ENCODE data around the gene GPR176.

The GPR176 gene

GRCh38 chr15:39951561-39951960, 31.5 kb upstream of the GPR176 start:
- no peak overlapping the region for H3K4me2 ChIP-seq (ENCODE audit: low read depth, low read length, poor library complexity, severe bottlenecking)
- no peak overlapping the region for H2AFZ ChIP-seq (ENCODE audit: low read length)
- H4K20me1 ChIP-seq (ENCODE audit: insufficient read depth, low read length, poor library complexity, severe bottlenecking) = no peaks in the 10 kb centered on the region
- H3F3A ChIP-seq (ENCODE audit: low read depth) = 0 out of 2 replicates have a peak, but pooled peaks cover 2% of the 10 kb centered on the region
- no peak for TF ChIP-seq EZH2phosphoT487 (IDR thresholded peaks at IDR 0.05; ENCODE audit: borderline replicate concordance)
- no peak for TF ChIP-seq CTCF (conservative IDR thresholded peaks at IDR 0.05; ENCODE audit: low read length)
- H3K9me2 ChIP-seq (replicated peaks; ENCODE audit: low read depth, low read length) = no peaks in the 10 kb centered on the region
- no peak overlapping the region for H3K4me3 ChIP-seq (ENCODE audit: low read length, poor library complexity, severe bottlenecking)
- no peaks in the 10 kb centered on the region for H3K9me3 ChIP-seq (ENCODE audit: insufficient read depth, low read depth, low read length)
- no peak overlapping the region for H3K9ac ChIP-seq (ENCODE audit: low read depth, low read length, poor library complexity, severe bottlenecking)
- H3K79me2 ChIP-seq (ENCODE audit: insufficient read depth, low read length) = no peaks in the 10 kb centered on the region
- H3K4me1 ChIP-seq (ENCODE audit: insufficient read depth, low read length, poor library complexity, severe bottlenecking) = no peaks in the 10 kb centered on the region
- H3K27me3 ChIP-seq (ENCODE audit: insufficient read depth, low read length, poor library complexity, severe bottlenecking) = no peaks in the 10 kb centered on the region
- peaks cover 15% of the 10 kb centered on the region; the same call in 1 of the 2 replicates for H3K36me3 ChIP-seq (ENCODE audit: insufficient read depth, low read length)

GRCh38 chr15:39948817-39949216, 28.8 kb upstream of the GPR176 start:
- H3K27me3 ChIP-seq (ENCODE audit: insufficient read depth, low read length, poor library complexity, severe bottlenecking) = no peaks in the 10 kb centered on the region
- H2AFZ ChIP-seq (ENCODE audit: low read length) = no peak overlapping the region
- H3K4me2 ChIP-seq (ENCODE audit: low read depth, low read length, poor library complexity, severe bottlenecking) = no peak overlapping the region
- no peaks in the 10 kb centered on the region for H3K9me2 ChIP-seq (replicated peaks; ENCODE audit: low read depth, low read length)
- H3F3A ChIP-seq (ENCODE audit: low read depth) = 0 out of 2 replicates have a peak, but pooled peaks cover 2% of the 10 kb centered on the region
- peaks cover 22% of the 10 kb centered on the region; the same call in 1 of the 2 replicates for H3K36me3 ChIP-seq (ENCODE audit: insufficient read depth, low read length)
- H3K4me1 ChIP-seq (ENCODE audit: insufficient read depth, low read length, poor library complexity, severe bottlenecking) = no peaks in the 10 kb centered on the region
- no peak overlapping the region for H3K4me3 ChIP-seq (ENCODE audit: low read length, poor library complexity, severe bottlenecking)
- H4K20me1 ChIP-seq (ENCODE audit: insufficient read depth, low read length, poor library complexity, severe bottlenecking) = no peaks in the 10 kb centered on the region
- TF ChIP-seq EZH2phosphoT487 (IDR thresholded peaks at IDR 0.05; ENCODE audit: borderline replicate concordance) (no peak), CTCF (conservative IDR thresholded peaks at IDR 0.05; ENCODE audit: low read length) (no peak)
- H3K79me2 ChIP-seq (ENCODE audit: insufficient read depth, low read length) = no peaks in the 10 kb centered on the region
- H3K9me3 ChIP-seq (ENCODE audit: insufficient read depth, low read depth, low read length) = no peaks in the 10 kb centered on the region
- no peak overlapping the region for H3K9ac ChIP-seq (ENCODE audit: low read depth, low read length, poor library complexity, severe bottlenecking)

- H3K4me1 ChIP-seq (ENCODE audit: insufficient read depth, low read length, poor library complexity, severe bottlenecking) = no peaks in the 10 kb centered on the region
- H3K79me2 ChIP-seq (ENCODE audit: insufficient read depth, low read length) = no peaks in the 10 kb centered on the region
- H3K36me3 ChIP-seq (ENCODE audit: insufficient read depth, low read length) = peaks cover 19% of the 10 kb centered on the region; the same call in 1 of the 2 replicates
- H2AFZ ChIP-seq (ENCODE audit: low read length) = no peak overlapping the region
- no peaks in the 10 kb centered on the region for H3K27me3 ChIP-seq (ENCODE audit: insufficient read depth, low read length, poor library complexity, severe bottlenecking)
- TF ChIP-seq CTCF (conservative IDR thresholded peaks at IDR 0.05; ENCODE audit: low read length) (no peak), EZH2phosphoT487 (IDR thresholded peaks at IDR 0.05; ENCODE audit: borderline replicate concordance) (no peak)
- no peak overlapping the region for H3K9ac ChIP-seq (ENCODE audit: low read depth, low read length, poor library complexity, severe bottlenecking)
- H4K20me1 ChIP-seq (ENCODE audit: insufficient read depth, low read length, poor library complexity, severe bottlenecking) = no peaks in the 10 kb centered on the region
- no peaks in the 10 kb centered on the region for H3K9me3 ChIP-seq (ENCODE audit: insufficient read depth, low read depth, low read length)
- H3K4me2 ChIP-seq (ENCODE audit: low read depth, low read length, poor library complexity, severe bottlenecking) = no peak overlapping the region
- no peak overlapping the region for H3K4me3 ChIP-seq (ENCODE audit: low read length, poor library complexity, severe bottlenecking)
- no peaks in the 10 kb centered on the region for H3K9me2 ChIP-seq (replicated peaks; ENCODE audit: low read depth, low read length)
- 0 out of 2 replicates have a peak, but pooled peaks cover 2% of the 10 kb centered on the region for H3F3A ChIP-seq (ENCODE audit: low read depth)
These were observed 27.5 kb upstream of the GPR176 start for GRCh38 chr15:39947401-39948197.
